CD1c-positive myeloid dendritic cell (primary cell): ENCODE data around the gene AK8.

ENCODE experiments used
- DNase-seq: peaks from one replicate; pipeline ENCODE4 v3.0.0-alpha.2; 2016; ENCODE audit errors: extremely low spot score

AK8 gene

GRCh38 chr9:132858751-132859150 is 19.3 kb downstream of the AK8 start:
- no peak for DNase-seq

GRCh38 chr9:132857616-132858342 is 20.3 kb downstream of the AK8 start:
- DNase-seq = no peak

GRCh38 chr9:132857031-132857430 is 21.1 kb downstream of the AK8 start:
- no peak for DNase-seq

GRCh38 chr9:132855904-132856303 is 22.2 kb downstream of the AK8 start:
- no peak for DNase-seq

- DNase-seq = no peak
These were observed 23.3 kb downstream of the AK8 start for GRCh38 chr9:132854832-132855231.

- DNase-seq = no peak
These were observed 24.6 kb downstream of the AK8 start for GRCh38 chr9:132853482-132853881.

GRCh38 chr9:132849185-132849706 is 28.8 kb downstream of the AK8 start:
- DNase-seq = no peak

GRCh38 chr9:132846918-132847515 is 31.1 kb downstream of the AK8 start:
- DNase-seq = no peak

- DNase-seq = no peak
These were observed 31.8 kb downstream of the AK8 start for GRCh38 chr9:132846109-132846917.

GRCh38 chr9:132842124-132843044 is 35.7 kb downstream of the AK8 start:
- DNase-seq = no peak

- no peak for DNase-seq
These were observed 37.1 kb downstream of the AK8 start for GRCh38 chr9:132840980-132841379.

GRCh38 chr9:132838291-132838690 is 39.8 kb downstream of the AK8 start:
- no peak for DNase-seq

GRCh38 chr9:132837501-132838286 is 40.4 kb downstream of the AK8 start:
- no peak for DNase-seq

GRCh38 chr9:132834343-132834742 is 43.7 kb downstream of the AK8 start:
- no peak for DNase-seq

- no peak for DNase-seq
These were observed 44.4 kb downstream of the AK8 start for GRCh38 chr9:132833550-132834121.

GRCh38 chr9:132832171-132832881 is 45.8 kb downstream of the AK8 start:
- DNase-seq = no peak

- DNase-seq = no peak
These were observed 49.8 kb downstream of the AK8 start for GRCh38 chr9:132828201-132828770.

- no peak for DNase-seq
These were observed 50.7 kb downstream of the AK8 start for GRCh38 chr9:132827366-132827765.

GRCh38 chr9:132826621-132827365 is 51.3 kb downstream of the AK8 start:
- DNase-seq = no peak
